ENCODE data around the gene CYB561D1. TPM values are rescaled to one million over a fixed set of nuclear protein-coding genes. Genes with fewer than 3 reads are reported as not detected.

The CYB561D1 gene
- total RNA-seq, 4 donors from 2014 or later, result 1.7 to 24.0 (median 20.9) TPM

DNA sequence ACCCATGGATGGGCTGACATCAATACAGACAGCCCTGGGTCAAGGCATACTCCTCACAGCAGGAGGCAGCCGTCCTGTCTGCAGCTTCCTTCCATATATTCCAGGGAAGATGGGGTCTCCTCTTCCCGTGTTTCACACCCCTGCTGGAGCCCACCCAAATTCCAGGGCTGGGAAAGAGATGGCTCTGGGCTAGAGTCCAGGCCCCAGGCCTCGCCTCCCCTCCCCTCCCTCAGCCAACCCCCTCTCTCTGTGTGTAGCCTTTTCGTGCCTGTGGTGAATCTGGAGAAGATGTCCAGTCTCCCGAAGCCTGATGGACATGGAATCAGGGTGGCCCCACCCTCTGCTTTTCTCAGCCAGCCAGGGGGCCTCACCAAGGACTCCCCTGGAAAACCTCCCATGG lies 6.6 kb upstream of the CYB561D1 start:
- TF ChIP-seq, protein P1, sequence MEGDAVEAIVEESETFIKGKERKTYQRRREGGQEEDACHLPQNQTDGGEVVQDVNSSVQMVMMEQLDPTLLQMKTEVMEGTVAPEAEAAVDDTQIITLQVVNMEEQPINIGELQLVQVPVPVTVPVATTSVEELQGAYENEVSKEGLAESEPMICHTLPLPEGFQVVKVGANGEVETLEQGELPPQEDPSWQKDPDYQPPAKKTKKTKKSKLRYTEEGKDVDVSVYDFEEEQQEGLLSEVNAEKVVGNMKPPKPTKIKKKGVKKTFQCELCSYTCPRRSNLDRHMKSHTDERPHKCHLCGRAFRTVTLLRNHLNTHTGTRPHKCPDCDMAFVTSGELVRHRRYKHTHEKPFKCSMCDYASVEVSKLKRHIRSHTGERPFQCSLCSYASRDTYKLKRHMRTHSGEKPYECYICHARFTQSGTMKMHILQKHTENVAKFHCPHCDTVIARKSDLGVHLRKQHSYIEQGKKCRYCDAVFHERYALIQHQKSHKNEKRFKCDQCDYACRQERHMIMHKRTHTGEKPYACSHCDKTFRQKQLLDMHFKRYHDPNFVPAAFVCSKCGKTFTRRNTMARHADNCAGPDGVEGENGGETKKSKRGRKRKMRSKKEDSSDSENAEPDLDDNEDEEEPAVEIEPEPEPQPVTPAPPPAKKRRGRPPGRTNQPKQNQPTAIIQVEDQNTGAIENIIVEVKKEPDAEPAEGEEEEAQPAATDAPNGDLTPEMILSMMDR (IDR thresholded peaks at IDR 0.05), result no peak
- TF ChIP-seq POLR2A (IDR thresholded peaks at IDR 0.05), result no peak
- Histone ChIP-seq H3K27me3 (no peaks in the 10 kb centered on the region), H3K4me3 (no peak overlapping the region), H3K4me1 (peaks cover 0 to 16% (median 8%) of the 10 kb centered on the region in 4 donors), H3K9me3 (no peaks in the 10 kb centered on the region), H3K36me3 (peaks cover 0 to 21% (median 0%) of the 10 kb centered on the region in 3 donors), H3K27ac (no peak overlapping the region)
- no peak for DNase-seq

DNA sequence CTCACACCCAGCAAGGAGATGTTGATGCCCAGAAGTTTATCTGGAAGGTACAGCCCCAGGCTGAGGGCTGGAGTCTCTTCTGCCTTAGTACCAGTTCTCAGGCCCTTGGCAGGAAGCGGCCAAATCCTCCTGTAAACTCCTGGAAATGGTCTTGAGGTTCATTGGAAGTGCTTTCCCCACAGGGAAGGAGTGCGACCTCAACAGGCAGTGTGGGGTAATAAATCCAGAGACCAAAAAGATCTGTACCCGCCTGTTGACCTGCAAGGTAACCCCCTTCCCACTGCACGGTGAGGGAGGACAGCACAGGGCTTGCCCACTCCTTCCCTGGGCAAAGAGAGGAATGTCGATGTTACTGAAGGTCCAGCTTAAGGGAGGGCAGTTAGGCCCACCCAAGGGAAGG lies 5.7 kb upstream of the CYB561D1 start:
- TF ChIP-seq POLR2A (IDR thresholded peaks at IDR 0.05), result no peak
- TF ChIP-seq, protein P1 (IDR thresholded peaks at IDR 0.05), result no peak
- no peak for DNase-seq
- Histone ChIP-seq H3K27me3 (no peaks in the 10 kb centered on the region), H3K27ac (no peak overlapping the region), H3K9me3 (no peaks in the 10 kb centered on the region), H3K36me3 (peaks cover 0 to 21% (median 0%) of the 10 kb centered on the region in 3 donors), H3K4me3 (no peak overlapping the region), H3K4me1 (peaks cover 0 to 13% (median 7%) of the 10 kb centered on the region in 4 donors)

DNA sequence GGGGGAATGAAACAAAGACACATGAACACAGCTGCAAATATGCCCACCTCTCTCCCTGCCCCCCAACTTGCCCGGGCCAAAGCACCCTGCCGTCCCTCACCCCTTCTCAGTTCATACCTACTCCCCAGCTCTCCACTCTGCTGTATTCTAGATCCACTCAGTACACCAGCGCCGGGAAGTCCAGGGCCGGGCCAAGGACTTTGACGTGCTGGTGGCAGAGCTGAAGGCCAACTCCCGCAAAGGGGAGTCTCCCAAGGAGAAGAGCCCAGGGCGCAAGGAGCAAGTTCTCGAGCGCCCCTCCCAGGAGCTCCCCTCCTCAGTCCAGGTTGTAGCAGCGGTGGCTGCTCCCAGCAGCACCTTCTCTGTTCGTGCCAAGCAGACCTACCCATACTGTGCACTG lies 5.2 kb upstream of the CYB561D1 start:
- TF ChIP-seq, protein P1 (IDR thresholded peaks at IDR 0.05), result no peak
- no peak for TF ChIP-seq POLR2A (IDR thresholded peaks at IDR 0.05)
- DNase-seq, result no peak
- peaks cover 0 to 16% (median 10%) of the 10 kb centered on the region in 4 donors for H3K4me1 ChIP-seq

DNA sequence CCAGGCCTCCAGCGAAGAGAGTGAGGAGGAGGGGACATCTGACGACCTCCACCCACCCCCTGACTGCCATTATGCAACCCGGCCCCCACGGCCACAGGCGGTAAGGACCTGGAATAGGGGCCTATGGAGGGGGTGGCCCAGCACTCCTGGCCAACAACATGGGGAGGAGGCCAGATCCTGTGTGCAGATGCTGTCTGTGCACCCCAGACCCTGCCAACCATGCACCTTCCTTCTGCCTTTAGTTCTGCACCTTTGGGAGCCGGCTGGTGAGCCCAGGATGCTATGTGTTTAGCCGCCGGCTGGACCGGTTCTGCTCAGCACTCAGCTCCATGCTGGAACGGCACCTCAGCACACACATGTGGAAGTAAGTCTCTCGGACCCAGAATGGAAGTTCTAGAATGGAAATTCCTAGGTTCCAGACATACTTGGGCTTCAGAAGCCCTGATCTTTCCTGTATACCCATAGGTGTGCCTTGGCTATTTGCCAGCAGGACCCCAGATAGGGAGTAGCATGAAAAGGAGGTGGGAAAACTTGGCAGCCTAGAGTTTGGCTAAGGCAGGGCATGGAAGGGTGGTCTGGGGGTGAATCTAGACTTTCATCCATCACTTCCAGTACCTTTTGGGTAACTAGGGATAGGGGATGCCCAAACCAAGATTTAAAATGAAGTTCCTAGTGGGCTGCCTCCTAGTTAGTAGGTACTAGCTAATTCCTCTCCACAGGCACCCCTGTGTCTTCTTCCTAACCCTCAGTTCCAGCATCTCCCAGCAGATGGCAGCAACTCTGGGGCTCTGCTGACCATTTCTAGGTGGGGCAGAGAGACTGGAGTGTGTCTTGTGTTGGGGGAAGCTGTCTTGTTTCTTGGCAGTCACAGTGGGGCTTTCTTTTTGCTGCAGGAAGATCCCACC lies 3.6 kb upstream of the CYB561D1 start:
- H3K36me3 ChIP-seq, result peaks cover 0 to 21% (median 0%) of the 10 kb centered on the region in 3 donors

More for the DNA sequence above, 5.2 kb upstream of the CYB561D1 start:
- no peak overlapping the region for H3K4me3 ChIP-seq
- H3K27me3 ChIP-seq, result no peaks in the 10 kb centered on the region
- no peak overlapping the region for H3K27ac ChIP-seq
- no peaks in the 10 kb centered on the region for H3K9me3 ChIP-seq
- H3K36me3 ChIP-seq, result peaks cover 0 to 21% (median 0%) of the 10 kb centered on the region in 3 donors

DNA sequence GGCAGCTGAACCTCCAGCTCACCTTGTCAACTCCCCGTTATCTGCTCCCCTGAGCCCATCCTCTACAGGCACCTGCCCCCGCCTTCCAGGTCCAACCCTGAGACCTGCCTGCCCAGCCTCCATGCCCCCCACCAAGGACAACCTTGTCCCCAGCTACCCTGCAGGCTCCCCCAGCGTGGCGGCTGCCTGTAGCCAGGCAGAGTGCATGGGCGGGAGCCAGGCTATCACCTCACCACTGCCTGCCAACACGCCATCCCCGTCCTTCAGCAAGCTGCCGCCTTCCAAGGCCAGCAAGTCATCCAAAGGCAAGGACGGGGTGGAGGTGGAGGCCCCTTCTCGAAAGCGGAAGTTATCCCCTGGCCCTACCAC lies 3.0 kb upstream of the CYB561D1 start:
- Histone ChIP-seq H3K4me3 (no peak overlapping the region), H3K27me3 (no peaks in the 10 kb centered on the region), H3K27ac (no peak overlapping the region), H3K4me1 (peaks cover 2 to 21% (median 9%) of the 10 kb centered on the region in 4 donors), H3K36me3 (peaks cover 0 to 22% (median 0%) of the 10 kb centered on the region in 3 donors), H3K9me3 (no peaks in the 10 kb centered on the region)
- DNase-seq, result no peak
- TF ChIP-seq, protein P1 (IDR thresholded peaks at IDR 0.05), result no peak
- no peak for TF ChIP-seq POLR2A (IDR thresholded peaks at IDR 0.05)

More for the DNA sequence above, 3.6 kb upstream of the CYB561D1 start:
- H3K4me1 ChIP-seq, result peaks cover 2 to 16% (median 9%) of the 10 kb centered on the region in 4 donors
- no peak overlapping the region for H3K27ac ChIP-seq
- no peak overlapping the region for H3K4me3 ChIP-seq
- no peaks in the 10 kb centered on the region for H3K9me3 ChIP-seq
- peak; percentile 70 to 89 (median 75) for DNase-seq
- no peaks in the 10 kb centered on the region for H3K27me3 ChIP-seq
- TF ChIP-seq POLR2A (IDR thresholded peaks at IDR 0.05), result no peak
- TF ChIP-seq, protein P1 (IDR thresholded peaks at IDR 0.05), result peak; percentile 51 to 87 (median 78)
